HEK293T (cell line): ENCODE measurements around the gene KLHL1.

ENCODE experiments used
- BHLHE40 ChIP-seq: fragments of 450-650 bp; IDR thresholded peaks from 2 replicates; pipeline ENCODE4 v1.6.1; 2016; ENCODE audit warnings: mild to moderate bottlenecking, moderate library complexity, borderline replicate concordance
- CTBP1 ChIP-seq: fragments of 450-650 bp; IDR thresholded peaks from 2 replicates; pipeline ENCODE4 v1.6.1; 2016; ENCODE audit warnings: borderline replicate concordance
- ELF4 ChIP-seq: fragments of 450-650 bp; IDR thresholded peaks from 2 replicates; pipeline ENCODE4 v1.6.1; 2017; ENCODE audit warnings: antibody characterized with exemption
- FOXA1 ChIP-seq: fragments of 450-650 bp; IDR thresholded peaks from 2 replicates; pipeline ENCODE4 v1.6.1; 2016; ENCODE audit warnings: mild to moderate bottlenecking
- FOXM1 ChIP-seq: fragments of 450-650 bp; IDR thresholded peaks from 2 replicates; pipeline ENCODE4 v1.6.1; 2017; ENCODE audit warnings: mild to moderate bottlenecking, borderline replicate concordance
- HDGF ChIP-seq: fragments of 450-650 bp; IDR thresholded peaks from 2 replicates; pipeline ENCODE4 v1.6.1; 2017; ENCODE audit warnings: antibody characterized with exemption, borderline replicate concordance
- L3MBTL2 ChIP-seq: fragments of 450-650 bp; conservative IDR thresholded peaks from 2 replicates; pipeline ENCODE4 v1.6.1; 2016; ENCODE audit warnings: mild to moderate bottlenecking
- SP1 ChIP-seq: fragments of 450-650 bp; IDR thresholded peaks from 2 replicates; pipeline ENCODE4 v1.6.1; 2017
- SUZ12 ChIP-seq: fragments of 450-650 bp; IDR thresholded peaks from 2 replicates; pipeline ENCODE4 v1.6.1; 2016; ENCODE audit warnings: mild to moderate bottlenecking
- TARDBP ChIP-seq: fragments of 450-650 bp; IDR thresholded peaks from 2 replicates; pipeline ENCODE4 v1.6.1; 2016
- ZNF384 ChIP-seq: fragments of 450-650 bp; IDR thresholded peaks from 2 replicates; pipeline ENCODE4 v1.6.1; 2016
- TF ChIP-seq, protein P1 (sequence below): fragments of 450-650 bp; IDR thresholded peaks from 2 replicates; pipeline ENCODE4 v1.6.1; 2016

DNA sequence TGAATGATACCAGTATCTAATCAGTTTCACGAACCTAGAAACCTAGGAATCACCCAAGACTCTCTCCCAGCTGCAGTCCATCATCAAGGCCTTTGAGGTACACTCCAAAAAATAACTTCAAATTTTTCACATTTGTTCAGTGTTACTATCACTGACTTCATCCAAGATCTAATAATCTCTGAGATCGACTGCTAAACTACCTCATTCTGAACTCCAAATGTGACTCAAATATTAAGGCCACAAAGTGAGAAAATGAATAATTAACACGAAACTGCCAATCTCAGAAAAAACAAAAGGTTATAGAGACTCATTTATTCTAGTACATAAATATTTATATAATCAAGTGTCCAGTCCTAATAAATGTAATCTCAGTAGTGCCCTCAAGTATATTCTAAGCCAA lies 430.9 kb downstream of the KLHL1 start:
- no peak for TF ChIP-seq FOXM1
- no peak for TF ChIP-seq SUZ12
- no peak for TF ChIP-seq ZNF384
- no peak for TF ChIP-seq TARDBP
- no peak for TF ChIP-seq SP1
- TF ChIP-seq BHLHE40 = no peak
- TF ChIP-seq FOXA1 = no peak
- TF ChIP-seq, protein P1, sequence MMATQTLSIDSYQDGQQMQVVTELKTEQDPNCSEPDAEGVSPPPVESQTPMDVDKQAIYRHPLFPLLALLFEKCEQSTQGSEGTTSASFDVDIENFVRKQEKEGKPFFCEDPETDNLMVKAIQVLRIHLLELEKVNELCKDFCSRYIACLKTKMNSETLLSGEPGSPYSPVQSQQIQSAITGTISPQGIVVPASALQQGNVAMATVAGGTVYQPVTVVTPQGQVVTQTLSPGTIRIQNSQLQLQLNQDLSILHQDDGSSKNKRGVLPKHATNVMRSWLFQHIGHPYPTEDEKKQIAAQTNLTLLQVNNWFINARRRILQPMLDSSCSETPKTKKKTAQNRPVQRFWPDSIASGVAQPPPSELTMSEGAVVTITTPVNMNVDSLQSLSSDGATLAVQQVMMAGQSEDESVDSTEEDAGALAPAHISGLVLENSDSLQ = no peak
- no peak for TF ChIP-seq CTBP1
- TF ChIP-seq L3MBTL2 = no peak
- no peak for TF ChIP-seq ELF4
- no peak for TF ChIP-seq HDGF
